ENCODE data around the gene ZDHHC14.

ZDHHC14 gene
- long read RNA-seq, partial matches to known transcripts = 1 of 5 reads
- long read RNA-seq, other reads (novel, unspliced or antisense) = 3 of 5 reads

- DNase-seq (ENCODE audit: low read depth in 1 of 2, low spot score in 1 of 2) = peak; percentile 67 to 89
- Histone ChIP-seq H3K4me3 (replicated peaks; ENCODE audit: insufficient read depth, low read length) (peak within 1 kb of the TSS; percentile 99), H3K27me3 (ENCODE audit: insufficient read depth, poor library complexity, severe bottlenecking) (no peaks in the 10 kb centered on the region), H3K27ac (replicated peaks) (peak within 1 kb of the TSS; percentile 83)
- TF ChIP-seq GABPA (IDR thresholded peaks at IDR 0.05; ENCODE audit: low read depth) (no peak), REST (IDR thresholded peaks at IDR 0.05; ENCODE audit: insufficient replicate concordance, low read depth) (no peak), CTCF (IDR thresholded peaks at IDR 0.05; ENCODE audit: insufficient read depth, low read length) (no peak), SPI1 (IDR thresholded peaks at IDR 0.05; ENCODE audit: borderline replicate concordance, low read depth) (no peak), POLR2AphosphoS5 (IDR thresholded peaks at IDR 0.05; ENCODE audit: low read depth) (peak; percentile 50; the same call in 1 of the 2 replicates)
Observed at GRCh38 chr6:157380779-157381561, at the start of gene ZDHHC14. Gene ZDHHC14, plus strand, starts transcription at chr6:157381190.

GRCh38 chr6:157332813-157333212 is 48.2 kb upstream of the ZDHHC14 start:
- no peak for DNase-seq (ENCODE audit: low read depth in 1 of 2, low spot score in 1 of 2)
- H3K27me3 ChIP-seq (ENCODE audit: insufficient read depth, poor library complexity, severe bottlenecking) = peaks cover 3% of the 10 kb centered on the region
- TF ChIP-seq POLR2AphosphoS5 (IDR thresholded peaks at IDR 0.05; ENCODE audit: low read depth) = no peak
- TF ChIP-seq CTCF (IDR thresholded peaks at IDR 0.05; ENCODE audit: insufficient read depth, low read length) = no peak
- no peak for TF ChIP-seq GABPA (IDR thresholded peaks at IDR 0.05; ENCODE audit: low read depth)
- no peak for TF ChIP-seq REST (IDR thresholded peaks at IDR 0.05; ENCODE audit: insufficient replicate concordance, low read depth)
- no peak for TF ChIP-seq SPI1 (IDR thresholded peaks at IDR 0.05; ENCODE audit: borderline replicate concordance, low read depth)
- H3K27ac ChIP-seq (replicated peaks) = no peak overlapping the region
- no peak overlapping the region for H3K4me3 ChIP-seq (replicated peaks; ENCODE audit: insufficient read depth, low read length)

GRCh38 chr6:157333537-157333936 is 47.5 kb upstream of the ZDHHC14 start:
- no peak overlapping the region for H3K27ac ChIP-seq (replicated peaks)
- H3K4me3 ChIP-seq (replicated peaks; ENCODE audit: insufficient read depth, low read length) = no peak overlapping the region
- H3K27me3 ChIP-seq (ENCODE audit: insufficient read depth, poor library complexity, severe bottlenecking) = peaks cover 3% of the 10 kb centered on the region
- no peak for DNase-seq (ENCODE audit: low read depth in 1 of 2, low spot score in 1 of 2)
- TF ChIP-seq GABPA (IDR thresholded peaks at IDR 0.05; ENCODE audit: low read depth) (no peak), CTCF (IDR thresholded peaks at IDR 0.05; ENCODE audit: insufficient read depth, low read length) (no peak), SPI1 (IDR thresholded peaks at IDR 0.05; ENCODE audit: borderline replicate concordance, low read depth) (no peak)
